Measurements from ENCODE around the gene VCP.

VCP gene

DNA sequence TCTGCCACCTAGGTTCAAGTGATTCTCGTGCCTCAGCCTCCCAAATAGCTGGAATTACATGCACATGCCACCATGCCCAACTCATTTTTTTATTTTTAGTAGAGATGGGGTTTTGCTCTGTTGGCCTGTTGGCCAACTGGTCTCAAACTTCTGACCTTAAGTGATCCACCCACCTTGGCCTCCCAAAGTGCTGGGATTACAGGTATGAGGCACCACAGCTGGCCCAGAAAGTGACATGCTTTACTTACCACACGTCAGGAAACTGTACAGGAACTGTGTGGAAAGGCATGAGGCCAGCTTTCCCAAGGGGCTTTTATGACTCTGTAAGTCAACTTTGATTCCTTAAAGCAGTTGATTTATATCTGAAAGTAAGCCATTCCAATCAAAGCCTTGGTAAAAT lies 57.9 kb downstream of the VCP start:
- DNase-seq (ENCODE audit: low spot score): no peak

DNA sequence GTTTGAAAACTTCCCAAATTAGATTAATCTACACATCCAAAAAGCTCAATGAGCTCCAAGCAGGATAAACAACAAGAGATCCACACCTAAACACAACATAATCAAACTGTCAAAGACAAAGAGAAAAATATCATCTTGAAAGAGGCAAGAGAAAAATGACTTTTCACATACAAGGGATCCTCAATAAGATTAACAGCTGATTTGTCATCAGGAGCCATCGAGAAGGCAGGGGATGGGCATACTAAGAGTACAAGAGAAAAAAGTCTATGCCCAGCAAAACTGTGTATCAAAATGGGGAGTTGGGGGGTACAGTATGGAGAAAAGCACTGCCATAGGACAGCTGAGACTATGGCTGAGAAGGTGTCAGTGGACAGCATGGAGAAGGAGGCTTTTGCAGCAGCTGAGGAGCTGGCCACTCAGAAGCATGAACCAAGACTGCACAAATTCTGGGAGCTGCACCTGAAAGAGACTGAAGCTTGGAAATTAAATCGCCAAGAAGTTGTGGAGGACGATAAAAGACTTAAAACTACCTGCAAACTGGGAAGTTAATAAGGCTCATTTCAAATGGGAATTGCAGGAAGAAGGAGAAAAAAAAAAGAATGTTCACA lies 62.0 kb downstream of the VCP start:
- no peak for DNase-seq (ENCODE audit: low spot score)
